Measurements from ENCODE around the gene APBB2.

DNA sequence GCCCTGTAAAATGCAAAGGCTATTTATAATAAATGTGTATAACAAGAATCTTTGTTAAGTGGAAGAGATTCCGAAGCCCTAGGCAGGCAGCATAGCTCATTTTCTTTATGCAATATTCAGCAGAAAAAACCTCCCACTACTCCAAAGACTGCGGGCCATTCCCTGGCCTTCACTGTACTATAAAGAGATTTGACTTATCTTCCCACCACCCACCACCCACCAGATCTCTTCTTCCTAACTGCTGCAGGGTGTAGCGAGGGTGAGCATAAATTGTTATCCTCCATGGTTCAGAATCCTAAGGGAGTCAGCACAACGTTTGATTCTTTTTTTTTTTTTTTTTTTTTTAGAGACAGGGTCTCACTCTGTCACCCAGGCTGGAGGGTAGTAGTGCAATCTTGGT lies 349.8 kb downstream of the APBB2 start:
- TF ChIP-seq, protein P1, sequence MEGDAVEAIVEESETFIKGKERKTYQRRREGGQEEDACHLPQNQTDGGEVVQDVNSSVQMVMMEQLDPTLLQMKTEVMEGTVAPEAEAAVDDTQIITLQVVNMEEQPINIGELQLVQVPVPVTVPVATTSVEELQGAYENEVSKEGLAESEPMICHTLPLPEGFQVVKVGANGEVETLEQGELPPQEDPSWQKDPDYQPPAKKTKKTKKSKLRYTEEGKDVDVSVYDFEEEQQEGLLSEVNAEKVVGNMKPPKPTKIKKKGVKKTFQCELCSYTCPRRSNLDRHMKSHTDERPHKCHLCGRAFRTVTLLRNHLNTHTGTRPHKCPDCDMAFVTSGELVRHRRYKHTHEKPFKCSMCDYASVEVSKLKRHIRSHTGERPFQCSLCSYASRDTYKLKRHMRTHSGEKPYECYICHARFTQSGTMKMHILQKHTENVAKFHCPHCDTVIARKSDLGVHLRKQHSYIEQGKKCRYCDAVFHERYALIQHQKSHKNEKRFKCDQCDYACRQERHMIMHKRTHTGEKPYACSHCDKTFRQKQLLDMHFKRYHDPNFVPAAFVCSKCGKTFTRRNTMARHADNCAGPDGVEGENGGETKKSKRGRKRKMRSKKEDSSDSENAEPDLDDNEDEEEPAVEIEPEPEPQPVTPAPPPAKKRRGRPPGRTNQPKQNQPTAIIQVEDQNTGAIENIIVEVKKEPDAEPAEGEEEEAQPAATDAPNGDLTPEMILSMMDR (IDR thresholded peaks at IDR 0.05): no peak
- no peak for TF ChIP-seq POLR2A (IDR thresholded peaks at IDR 0.05)
